Uterus (tissue), 2 donors: ENCODE data around the gene SCUBE3.

Source experiments
- POLR2A ChIP-seq, 2 donors: fragments of 450-650 bp; IDR thresholded peaks; one replicate each; pipeline ENCODE4 v1.6.1; 2016; ENCODE audit warnings: antibody characterized with exemption in 2 of 2, mild to moderate bottlenecking in 1 of 2, moderate library complexity in 1 of 2
- TF ChIP-seq, protein P1 (sequence below), 4 experiments: fragments of 200-600 bp in 2 of 4; fragments of 450-650 bp in 2 of 4; sonication (generic) in 2 of 4; IDR thresholded peaks; one replicate each; pipeline ENCODE4 v1.5.1; 2016 to 2019; ENCODE audit warnings: antibody characterized with exemption in 4 of 4, mild to moderate bottlenecking in 2 of 4, moderate library complexity in 1 of 4

DNA sequence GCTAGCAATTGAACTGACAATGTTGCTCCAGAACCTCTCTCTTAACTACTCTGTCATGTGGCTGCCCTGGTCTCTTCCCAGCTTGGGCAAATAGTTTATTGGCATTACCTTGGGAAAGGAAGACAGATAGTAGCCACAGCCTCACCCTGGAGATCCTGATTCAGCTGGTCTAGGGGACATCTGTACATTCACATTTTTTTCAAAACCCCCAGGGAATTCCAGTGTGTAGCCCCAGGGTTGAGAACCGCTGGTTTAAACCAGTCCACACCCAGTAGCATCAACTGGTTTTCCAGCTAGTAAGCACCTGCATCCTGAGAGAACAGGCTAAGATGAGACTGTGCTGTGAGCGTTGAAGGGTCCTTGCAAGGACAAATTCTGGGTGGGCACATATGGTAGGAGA lies 9.6 kb downstream of the SCUBE3 start:
- TF ChIP-seq, protein P1, sequence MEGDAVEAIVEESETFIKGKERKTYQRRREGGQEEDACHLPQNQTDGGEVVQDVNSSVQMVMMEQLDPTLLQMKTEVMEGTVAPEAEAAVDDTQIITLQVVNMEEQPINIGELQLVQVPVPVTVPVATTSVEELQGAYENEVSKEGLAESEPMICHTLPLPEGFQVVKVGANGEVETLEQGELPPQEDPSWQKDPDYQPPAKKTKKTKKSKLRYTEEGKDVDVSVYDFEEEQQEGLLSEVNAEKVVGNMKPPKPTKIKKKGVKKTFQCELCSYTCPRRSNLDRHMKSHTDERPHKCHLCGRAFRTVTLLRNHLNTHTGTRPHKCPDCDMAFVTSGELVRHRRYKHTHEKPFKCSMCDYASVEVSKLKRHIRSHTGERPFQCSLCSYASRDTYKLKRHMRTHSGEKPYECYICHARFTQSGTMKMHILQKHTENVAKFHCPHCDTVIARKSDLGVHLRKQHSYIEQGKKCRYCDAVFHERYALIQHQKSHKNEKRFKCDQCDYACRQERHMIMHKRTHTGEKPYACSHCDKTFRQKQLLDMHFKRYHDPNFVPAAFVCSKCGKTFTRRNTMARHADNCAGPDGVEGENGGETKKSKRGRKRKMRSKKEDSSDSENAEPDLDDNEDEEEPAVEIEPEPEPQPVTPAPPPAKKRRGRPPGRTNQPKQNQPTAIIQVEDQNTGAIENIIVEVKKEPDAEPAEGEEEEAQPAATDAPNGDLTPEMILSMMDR (IDR thresholded peaks at IDR 0.05), result no peak
- TF ChIP-seq POLR2A (IDR thresholded peaks at IDR 0.05), result no peak
